ENCODE results near the gene ZNF486.

GRCh38 chr19:20162821-20163220 lies 4.2 kb upstream of the ZNF486 start:
- TF ChIP-seq CTCF (IDR thresholded peaks at IDR 0.05): no peak
- no peak for TF ChIP-seq POLR2A (IDR thresholded peaks at IDR 0.05)
